Rectal smooth muscle tissue (tissue), 1 donor: Measurements from ENCODE around the gene ZNF658.
"Not testable (repeated sequence)": the region's sequence is repeated elsewhere in the genome, so short reads cannot be mapped to it uniquely, and the experiment has no call there.

Experiments used
- H3K27ac ChIP-seq: one replicate; pipeline ENCODE4 v1.7.0; 2013; ENCODE audit warnings: low read depth, low read length, inconsistent platforms
- H3K27me3 ChIP-seq: one replicate; pipeline ENCODE4 v1.7.0; 2013; ENCODE audit warnings: low read length; ENCODE audit not compliant: control insufficient read depth, insufficient read depth
- H3K36me3 ChIP-seq: one replicate; pipeline ENCODE4 v1.7.0; 2013; ENCODE audit warnings: low read length; ENCODE audit not compliant: control insufficient read depth, insufficient read depth
- H3K4me1 ChIP-seq: one replicate; pipeline ENCODE4 v1.7.0; 2013; ENCODE audit warnings: low read length; ENCODE audit not compliant: control insufficient read depth, insufficient read depth
- H3K4me3 ChIP-seq: one replicate; pipeline ENCODE4 v1.7.0; 2013; ENCODE audit warnings: low read length
- H3K9ac ChIP-seq: one replicate; pipeline ENCODE4 v1.7.0; 2013; ENCODE audit warnings: low read length

Gene ZNF658

GRCh38 chr9:66939878-66940830 lies 39.6 kb downstream of the ZNF658 start:
- H3K27ac ChIP-seq, H3K36me3 ChIP-seq, H3K4me1 ChIP-seq, H3K4me3 ChIP-seq, H3K9ac ChIP-seq, H3K27me3 ChIP-seq: not testable (repeated sequence)

DNA sequence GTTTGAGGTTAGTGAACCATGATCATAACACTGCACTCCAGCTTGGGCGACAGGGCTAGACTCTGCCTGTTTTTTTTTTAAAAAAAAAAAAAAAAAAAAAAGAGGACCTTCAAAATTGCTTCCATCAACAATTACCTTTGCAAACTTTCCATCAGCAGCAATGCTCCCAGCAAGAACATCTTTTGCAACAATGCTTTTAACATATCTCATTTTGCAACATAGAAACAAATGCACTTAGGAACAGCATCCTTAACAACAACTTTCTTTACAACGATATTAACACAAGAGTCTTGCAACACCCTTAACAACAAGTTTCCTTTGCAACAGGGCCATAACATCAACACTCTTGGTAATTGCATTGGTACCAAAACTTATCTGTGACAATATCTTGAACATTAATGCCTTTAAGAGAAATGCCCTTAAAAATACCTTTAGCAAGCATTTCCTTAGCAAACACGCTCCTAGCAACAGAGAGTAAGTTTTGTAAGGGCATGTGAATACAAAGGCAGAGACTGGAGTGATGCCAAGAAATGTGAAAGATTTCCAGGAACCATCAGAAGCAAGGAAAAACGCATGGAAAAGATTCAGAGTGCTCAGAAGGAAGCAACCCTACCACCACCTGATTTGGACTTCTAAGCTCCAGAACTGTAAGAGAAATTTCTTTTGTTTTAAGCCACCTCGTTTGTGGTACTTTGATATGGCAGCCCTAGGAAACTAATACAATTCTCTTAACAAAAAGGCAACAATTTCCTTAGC lies 42.1 kb downstream of the ZNF658 start:
- H3K9ac ChIP-seq, H3K27me3 ChIP-seq: not testable (repeated sequence)

GRCh38 chr9:66952576-66952975 lies 52.1 kb downstream of the ZNF658 start:
- H3K36me3 ChIP-seq, result not testable (repeated sequence)

More for the DNA sequence above, 42.1 kb downstream of the ZNF658 start:
- not testable (repeated sequence) for H3K4me3 ChIP-seq, H3K4me1 ChIP-seq, H3K36me3 ChIP-seq, H3K27ac ChIP-seq

More at GRCh38 chr9:66952576-66952975, 52.1 kb downstream of the ZNF658 start:
- not testable (repeated sequence) for H3K4me3 ChIP-seq, H3K4me1 ChIP-seq, H3K27ac ChIP-seq, H3K27me3 ChIP-seq, H3K9ac ChIP-seq
